K562 (cell line): ENCODE data around the gene OCEL1. TPM values are rescaled to one million over a fixed set of nuclear protein-coding genes. Genes with fewer than 3 reads are reported as not detected.
A peak's percentile ranks its signal among the peaks of the same experiment; 100 is the strongest.

Source experiments
- ARID4B ChIP-seq: sonication (generic); formaldehyde crosslinking; IDR thresholded peaks from 2 replicates; pipeline ENCODE4 v1.8.0; 2022; ENCODE audit warnings: mild to moderate bottlenecking, missing genetic modification reagents
- ATF2 ChIP-seq: sonication (generic); formaldehyde crosslinking; IDR thresholded peaks from 2 replicates; pipeline ENCODE4 v1.8.1; 2022; ENCODE audit warnings: missing genetic modification reagents
- ATF3 ChIP-seq, 2 experiments: fragments of 450-650 bp in 1 of 2; sonication (generic) in 1 of 2; formaldehyde crosslinking in 1 of 2; IDR thresholded peaks in 1 of 2; conservative IDR thresholded peaks in 1 of 2; 2 replicates each; pipeline versions ENCODE4 v1.6.1 to v1.8.1; 2016 to 2023; ENCODE audit warnings: mild to moderate bottlenecking in 2 of 2, moderate library complexity in 2 of 2, inconsistent platforms in 1 of 2, missing genetic modification reagents in 1 of 2
- CXXC5 ChIP-seq: fragments of 250-450 bp; sonication (Bioruptor Pico); IDR thresholded peaks from 2 replicates; pipeline ENCODE4 v1.8.0; 2022; ENCODE audit warnings: inconsistent platforms, mild to moderate bottlenecking, moderate library complexity
- MTA2 ChIP-seq: fragments of 450-650 bp; IDR thresholded peaks from 2 replicates; pipeline ENCODE4 v1.6.1; 2016; ENCODE audit warnings: low read depth
- PHF21A ChIP-seq: fragments of 450-650 bp; IDR thresholded peaks from 2 replicates; pipeline ENCODE4 v1.6.1; 2017; ENCODE audit warnings: low read depth, borderline replicate concordance
- RAD21 ChIP-seq, 2 experiments: fragments of 250-450 bp in 1 of 2; fragments of 450-650 bp in 1 of 2; sonication (Bioruptor Pico) in 1 of 2; formaldehyde crosslinking in 1 of 2; IDR thresholded peaks in 1 of 2; conservative IDR thresholded peaks in 1 of 2; 2 replicates each; pipeline versions ENCODE4 v1.4.0 to v1.8.0; 2020 to 2022; ENCODE audit warnings: mild to moderate bottlenecking in 2 of 2, moderate library complexity in 1 of 2
- RNF2 ChIP-seq: sonication (generic); IDR thresholded peaks from 2 replicates; pipeline ENCODE4 v1.6.1; 2016
- STAG1 ChIP-seq: sonication (generic); formaldehyde crosslinking; IDR thresholded peaks from 2 replicates; pipeline ENCODE4 v1.5.0; 2020; ENCODE audit warnings: missing genetic modification reagents, borderline replicate concordance
- ZNF12 ChIP-seq: sonication (generic); formaldehyde crosslinking; IDR thresholded peaks from 2 replicates; pipeline ENCODE4 v1.4.0; 2020; ENCODE audit warnings: mild to moderate bottlenecking, missing genetic modification reagents
- ZNF277 ChIP-seq: fragments of 250-450 bp; sonication (Bioruptor Pico); IDR thresholded peaks from 2 replicates; pipeline ENCODE4 v1.8.0; 2022; ENCODE audit warnings: inconsistent platforms, mild to moderate bottlenecking, moderate library complexity, borderline replicate concordance
- ZNF609 ChIP-seq: sonication (generic); formaldehyde crosslinking; IDR thresholded peaks from 2 replicates; pipeline ENCODE4 v1.8.1; 2023; ENCODE audit warnings: missing genetic modification reagents, mild to moderate bottlenecking, borderline replicate concordance
- polyA plus RNA-seq, 8 experiments: library from polyadenylated mRNA; depleted of rRNA in 4 of 8; stranded (reverse) in 5 of 8; unstranded in 3 of 8; fragments of >200 nt; fragmentation: Nextera tagmentation in 2 of 8; fragmentation: Illumina TruSeq in 1 of 8; extraction: Ambion mirVana in 2 of 8; extraction: Trizol in 1 of 8; gene quantifications; 2 replicates each; pipeline versions ENCODE4 v1.2.1 to v1.2.3, GENCODE V29; 2011 to 2014; ENCODE audit warnings: inconsistent platforms in 1 of 8, missing spikeins in 1 of 8
- total RNA-seq, 7 experiments: library from RNA; depleted of rRNA in 6 of 7; stranded (reverse); fragments of >200 nt in 6 of 7; fragmentation: Illumina TruSeq in 2 of 7; extraction: Trizol in 2 of 7; gene quantifications; 2 replicates each; pipeline versions ENCODE4 v1.2.1 to v1.2.3, GENCODE V29; 2011 to 2021; ENCODE audit warnings: low replicate concordance in 1 of 7

OCEL1 gene
- total and polyA plus RNA-seq, 9 of the 15 experiments (the other 6 are each of a cell fraction or from before 2014, with no cell fraction given) = 8.0 to 38.0 (median 12.4) TPM

GRCh38 chr19:17235300-17235970, 9.4 kb downstream of the OCEL1 start (continued):
- TF ChIP-seq STAG1 (no peak), CXXC5 (CRISPR knock-in tag) (peak; percentile 95), ATF3 (IDR thresholded peaks at IDR 0.05) (no peak), ATF3 (CRISPR knock-in tag; conservative IDR thresholded peaks at IDR 0.05) (0 out of 2 replicates have a peak, but pooled peaks have one; percentile 27), ZNF277 (CRISPR knock-in tag) (no peak), RAD21 (CRISPR knock-in tag; conservative IDR thresholded peaks at IDR 0.05 in 1 of 2, IDR thresholded peaks at IDR 0.05 in 1 of 2) (peak; percentile 64 to 70), ZNF12 (CRISPR knock-in tag) (peak; percentile 63; the same call in 1 of the 2 replicates), RNF2 (peak; percentile 40; the same call in 1 of the 2 replicates), PHF21A (no peak), ATF2 (CRISPR knock-in tag) (no peak), ARID4B (CRISPR knock-in tag) (peak; percentile 68), ZNF609 (CRISPR knock-in tag) (no peak), MTA2 (no peak)
